CD4-positive, alpha-beta T cell (primary cell): Measurements from ENCODE around the gene PARD3B. TPM values are rescaled to one million over a fixed set of nuclear protein-coding genes. Genes with fewer than 3 reads are reported as not detected.

ENCODE experiments used
- ATAC-seq: fragments of 200-7000 bp; cut with Tn5 transposase; one replicate; pipeline ENCODE4 v1.10.0; 2022; ENCODE audit warnings: mild to moderate bottlenecking; ENCODE audit not compliant: poor library complexity
- CTCF ChIA-PET: fragments of 350-600 bp; sonication (Branson Sonifier 250); formaldehyde crosslinking; loops from one replicate; lab custom pipeline; 2021; ENCODE audit warnings: antibody characterized with exemption, inconsistent platforms; lab: Charles Lee
- POLR2A ChIA-PET: fragments of 350-600 bp; sonication (Branson Sonifier 250); formaldehyde crosslinking; loops from one replicate; lab custom pipeline; 2021; ENCODE audit warnings: antibody characterized with exemption, inconsistent platforms; lab: Charles Lee
- DNase-seq, 14 experiments: peaks; one replicate each; pipeline ENCODE4 v3.0.0-alpha.2; 2013 to 2020; ENCODE audit warnings: mixed read lengths in 2 of 14
- H3K27ac ChIP-seq, 2 donors: one replicate each; pipeline versions ENCODE4 v1.5.1 to v1.7.0; 2013; ENCODE audit warnings: low read length in 2 of 2, low read depth in 1 of 2, mild to moderate bottlenecking in 1 of 2
- H3K27me3 ChIP-seq, 2 experiments: 1 replicate in 1 of 2; 2 replicates in 1 of 2; pipeline versions ENCODE4 v1.6.1 to v1.7.0; 2013; ENCODE audit warnings: low read length in 2 of 2, control low read depth in 1 of 2, mild to moderate bottlenecking in 1 of 2, moderate library complexity in 1 of 2; ENCODE audit not compliant: insufficient read depth in 2 of 2, control insufficient read depth in 1 of 2
- H3K36me3 ChIP-seq: one replicate; pipeline ENCODE4 v1.6.1; 2013; ENCODE audit warnings: low read length, control low read depth; ENCODE audit not compliant: insufficient read depth
- H3K4me1 ChIP-seq: one replicate; pipeline ENCODE4 v1.6.1; 2013; ENCODE audit warnings: low read length, control low read depth; ENCODE audit not compliant: insufficient read depth
- H3K4me3 ChIP-seq: one replicate; pipeline ENCODE4 v1.5.1; 2013; ENCODE audit warnings: mild to moderate bottlenecking, low read length, moderate library complexity
- H3K9me3 ChIP-seq, 2 experiments: 1 replicate in 1 of 2; 2 replicates in 1 of 2; pipeline versions ENCODE4 v1.6.1 to v1.7.0; 2013; ENCODE audit warnings: low read length in 2 of 2, mild to moderate bottlenecking in 2 of 2, control low read depth in 1 of 2, moderate library complexity in 1 of 2; ENCODE audit not compliant: control insufficient read depth in 1 of 2, insufficient read depth in 1 of 2
- H3K27ac Mint-ChIP-seq: one replicate; pipeline ENCODE4 v1.8.0; 2020; ENCODE audit warnings: mixed read lengths
- H3K27me3 Mint-ChIP-seq: one replicate; pipeline ENCODE4 v1.8.0; 2021; ENCODE audit warnings: mixed read lengths
- H3K36me3 Mint-ChIP-seq: one replicate; pipeline ENCODE4 v1.8.0; 2021; ENCODE audit warnings: low read depth, mixed read lengths
- H3K4me1 Mint-ChIP-seq: one replicate; pipeline ENCODE4 v1.8.0; 2021; ENCODE audit warnings: low read depth, mixed read lengths
- H3K4me3 Mint-ChIP-seq: one replicate; pipeline ENCODE4 v1.8.0; 2020; ENCODE audit warnings: mild to moderate bottlenecking, mixed read lengths
- H3K9me3 Mint-ChIP-seq: one replicate; pipeline ENCODE4 v1.8.0; 2020; ENCODE audit warnings: mixed read lengths
- CTCF ChIP-seq: fragments of 200-600 bp; IDR thresholded peaks from one replicate; pipeline ENCODE4 v1.8.0; 2022; ENCODE audit warnings: antibody characterized with exemption, mild to moderate bottlenecking
- intact Hi-C, 2 experiments: fragments of 100-400 bp; cut with DNase I in 1 of 2; cut with micrococcal nuclease in 1 of 2; formaldehyde crosslinking; loops; one replicate each; pipeline versions ENCODE4 v1.15.1 to v1.9.0; 2023 to 2025; cut with DNase I, micrococcal nuclease
- total RNA-seq, 174 experiments: library from RNA in 2 of 174; stranded (reverse) in 2 of 174; gene quantifications; one replicate each; pipeline ENCODE4 v1.2.3 and lab custom pipeline; 2021 to 2026

Gene PARD3B
- total RNA-seq, 2 experiments from 2014 or later, result 0.87 to 1.9 TPM

GRCh38 chr2:204794624-204795023 lies 249.3 kb downstream of the PARD3B start:
- intact Hi-C loops, result no loop called here
- no peak for TF ChIP-seq CTCF

GRCh38 chr2:204795156-204795555 lies 249.9 kb downstream of the PARD3B start:
- Histone ChIP-seq H3K4me1 (no peaks in the 10 kb centered on the region), H3K4me3 (no peak overlapping the region), H3K9me3 (peaks cover 0 to 10% of the 10 kb centered on the region in 2 experiments), H3K27ac (no peak overlapping the region), H3K36me3 (no peaks in the 10 kb centered on the region), H3K27me3 (no peaks in the 10 kb centered on the region)
- no peaks in the 10 kb centered on the region for H3K27me3 Mint-ChIP-seq
- DNase-seq (no peak), ATAC-seq (no peak)
- no peaks in the 10 kb centered on the region for H3K36me3 Mint-ChIP-seq
- ChIA-PET CTCF (no interaction called here), POLR2A (no interaction called here)
- TF ChIP-seq CTCF, result no peak
- no peak overlapping the region for H3K4me3 Mint-ChIP-seq
- no peaks in the 10 kb centered on the region for H3K4me1 Mint-ChIP-seq
- H3K9me3 Mint-ChIP-seq, result no peaks in the 10 kb centered on the region
- no peak overlapping the region for H3K27ac Mint-ChIP-seq
- intact Hi-C loops, result no loop called here

More at GRCh38 chr2:204794624-204795023, 249.3 kb downstream of the PARD3B start:
- Mint-ChIP-seq H3K9me3 (no peaks in the 10 kb centered on the region), H3K4me1 (no peaks in the 10 kb centered on the region), H3K4me3 (no peak overlapping the region), H3K27ac (no peak overlapping the region), H3K36me3 (no peaks in the 10 kb centered on the region), H3K27me3 (no peaks in the 10 kb centered on the region)
- ChIA-PET POLR2A (no interaction called here), CTCF (no interaction called here)
- Histone ChIP-seq H3K4me3 (no peak overlapping the region), H3K27me3 (no peaks in the 10 kb centered on the region), H3K9me3 (peaks cover 0 to 10% of the 10 kb centered on the region in 2 experiments), H3K4me1 (no peaks in the 10 kb centered on the region), H3K36me3 (no peaks in the 10 kb centered on the region), H3K27ac (no peak overlapping the region)
- DNase-seq, result no peak
- no peak for ATAC-seq

- no peak overlapping the region for H3K27ac Mint-ChIP-seq
- no peak for TF ChIP-seq CTCF
- ChIA-PET POLR2A (no interaction called here), CTCF (no interaction called here)
- no peak for DNase-seq
- H3K36me3 ChIP-seq, result no peaks in the 10 kb centered on the region
- H3K4me1 ChIP-seq, result no peaks in the 10 kb centered on the region
- H3K27me3 Mint-ChIP-seq, result no peaks in the 10 kb centered on the region
- H3K36me3 Mint-ChIP-seq, result no peaks in the 10 kb centered on the region
- H3K9me3 ChIP-seq, result peaks cover 0 to 10% of the 10 kb centered on the region in 2 experiments
- intact Hi-C loops, result no loop called here
- no peak overlapping the region for H3K4me3 Mint-ChIP-seq
- H3K4me3 ChIP-seq, result no peak overlapping the region
- H3K27me3 ChIP-seq, result no peaks in the 10 kb centered on the region
- no peaks in the 10 kb centered on the region for H3K4me1 Mint-ChIP-seq
- H3K9me3 Mint-ChIP-seq, result no peaks in the 10 kb centered on the region
- no peak overlapping the region for H3K27ac ChIP-seq
- no peak for ATAC-seq
Measured at GRCh38 chr2:204796581-204796980, 251.3 kb downstream of the PARD3B start.
